Activated naive CD8-positive, alpha-beta T cell (primary cell): ENCODE results near the gene FGF14.
"Not testable (repeated sequence)": the region's sequence is repeated elsewhere in the genome, so short reads cannot be mapped to it uniquely, and the experiment has no call there.

Experiments
- H3K27ac Mint-ChIP-seq: one replicate; pipeline ENCODE4 v1.8.0; 2021; ENCODE audit warnings: mixed read lengths
- H3K27me3 Mint-ChIP-seq: one replicate; pipeline ENCODE4 v1.8.0; 2021; ENCODE audit warnings: mixed read lengths
- H3K36me3 Mint-ChIP-seq: one replicate; pipeline ENCODE4 v1.8.0; 2021; ENCODE audit warnings: mixed read lengths
- H3K4me1 Mint-ChIP-seq: one replicate; pipeline ENCODE4 v1.8.0; 2021; ENCODE audit warnings: low read depth, mixed read lengths
- H3K4me3 Mint-ChIP-seq: one replicate; pipeline ENCODE4 v1.8.0; 2021; ENCODE audit warnings: mild to moderate bottlenecking, mixed read lengths
- H3K9me3 Mint-ChIP-seq: one replicate; pipeline ENCODE4 v1.8.0; 2021; ENCODE audit warnings: low read depth, mixed read lengths

FGF14 gene

DNA sequence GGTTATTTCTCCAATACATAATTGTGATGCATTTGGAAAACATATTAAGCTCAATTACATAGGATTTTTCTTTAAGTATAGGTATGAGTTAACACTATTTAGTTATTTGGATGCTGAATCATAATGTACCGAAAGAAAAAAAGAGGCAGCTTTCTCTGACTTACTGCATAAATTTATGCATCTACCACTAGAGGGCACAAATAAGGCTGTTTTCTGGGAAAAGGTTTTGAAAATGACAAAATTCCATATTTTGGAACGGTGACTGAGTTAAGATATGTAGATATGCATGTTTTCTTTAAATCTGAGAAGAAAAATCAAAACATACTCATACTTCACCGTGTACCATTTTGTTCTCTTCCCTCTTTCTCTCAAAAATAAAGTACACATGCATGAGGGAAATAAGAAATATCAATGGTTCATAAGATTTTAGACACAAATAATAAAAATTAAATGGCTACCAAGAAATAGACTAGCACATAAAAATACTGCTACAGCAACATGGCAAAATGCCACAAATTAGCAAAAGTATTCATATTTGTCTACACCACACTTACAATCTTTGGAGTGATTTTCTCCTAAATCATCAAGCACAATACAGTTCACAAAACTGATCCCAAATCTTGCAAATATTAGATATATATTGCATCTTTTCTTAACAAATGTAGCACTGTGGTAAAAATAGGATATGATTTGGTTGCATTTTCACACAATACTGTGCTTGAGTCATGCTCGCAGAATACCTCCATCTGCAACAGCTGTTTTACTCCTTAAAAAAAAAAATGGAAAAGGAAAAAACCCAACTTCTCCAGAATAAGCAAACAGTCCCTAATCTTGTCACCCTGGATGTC lies 260.0 kb downstream of the FGF14 start:
- peaks cover 2% of the 10 kb centered on the region for H3K27me3 Mint-ChIP-seq
- no peaks in the 10 kb centered on the region for H3K4me1 Mint-ChIP-seq
- H3K36me3 Mint-ChIP-seq = no peaks in the 10 kb centered on the region
- H3K4me3 Mint-ChIP-seq = no peak overlapping the region
- H3K9me3 Mint-ChIP-seq = no peaks in the 10 kb centered on the region
- no peak overlapping the region for H3K27ac Mint-ChIP-seq

DNA sequence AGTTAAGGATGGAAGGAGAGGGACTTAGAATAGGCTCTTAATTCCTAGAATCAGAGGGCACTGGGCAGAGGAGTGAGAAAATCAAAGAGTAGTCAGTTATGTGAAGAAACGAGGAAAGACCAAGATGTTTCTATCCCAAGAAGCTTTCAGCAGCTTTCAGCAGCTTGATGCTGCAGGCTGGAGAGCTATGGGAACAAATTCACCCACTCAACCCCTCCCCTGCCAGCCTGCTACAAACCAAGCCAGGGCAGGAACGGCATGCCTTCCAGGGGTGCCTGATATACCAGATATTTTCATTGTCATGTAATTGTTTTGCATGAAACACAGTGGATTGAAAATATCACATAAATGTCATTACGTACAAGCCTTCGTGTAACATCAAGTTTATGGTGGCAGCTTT lies 262.2 kb downstream of the FGF14 start:
- no peaks in the 10 kb centered on the region for H3K4me1 Mint-ChIP-seq
- no peak overlapping the region for H3K27ac Mint-ChIP-seq
- H3K36me3 Mint-ChIP-seq = no peaks in the 10 kb centered on the region
- H3K4me3 Mint-ChIP-seq = no peak overlapping the region
- H3K9me3 Mint-ChIP-seq = no peaks in the 10 kb centered on the region
- H3K27me3 Mint-ChIP-seq = peaks cover 2% of the 10 kb centered on the region

DNA sequence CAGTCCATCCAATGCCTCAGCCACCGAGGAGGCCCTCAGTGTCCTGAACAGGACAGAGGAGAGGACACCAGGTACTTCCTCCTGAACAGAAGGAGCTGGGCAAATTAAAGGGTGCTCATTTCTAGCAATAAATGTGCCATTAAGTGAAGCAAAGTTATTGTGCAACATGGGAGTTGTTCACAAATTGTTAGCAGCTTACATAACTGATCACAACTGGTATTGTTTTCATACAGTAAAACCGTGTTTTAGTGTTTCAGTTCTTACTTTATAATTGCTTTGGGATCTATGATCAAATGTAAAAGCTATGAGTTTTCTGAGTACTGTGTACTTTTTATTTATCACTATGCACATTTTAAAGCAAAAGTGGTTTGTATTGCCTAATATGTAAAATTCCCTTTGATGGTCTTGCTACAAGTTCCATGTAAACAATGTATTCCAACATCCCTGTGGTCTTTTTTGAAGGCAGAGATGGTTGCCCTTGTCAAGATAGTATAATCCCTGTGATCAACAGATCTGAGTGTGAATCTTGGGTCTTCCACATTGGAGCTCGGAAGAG lies 263.1 kb downstream of the FGF14 start:
- Mint-ChIP-seq H3K27me3 (peaks cover 4% of the 10 kb centered on the region), H3K4me1 (no peaks in the 10 kb centered on the region), H3K27ac (no peak overlapping the region), H3K4me3 (no peak overlapping the region), H3K36me3 (no peaks in the 10 kb centered on the region), H3K9me3 (no peaks in the 10 kb centered on the region)

DNA sequence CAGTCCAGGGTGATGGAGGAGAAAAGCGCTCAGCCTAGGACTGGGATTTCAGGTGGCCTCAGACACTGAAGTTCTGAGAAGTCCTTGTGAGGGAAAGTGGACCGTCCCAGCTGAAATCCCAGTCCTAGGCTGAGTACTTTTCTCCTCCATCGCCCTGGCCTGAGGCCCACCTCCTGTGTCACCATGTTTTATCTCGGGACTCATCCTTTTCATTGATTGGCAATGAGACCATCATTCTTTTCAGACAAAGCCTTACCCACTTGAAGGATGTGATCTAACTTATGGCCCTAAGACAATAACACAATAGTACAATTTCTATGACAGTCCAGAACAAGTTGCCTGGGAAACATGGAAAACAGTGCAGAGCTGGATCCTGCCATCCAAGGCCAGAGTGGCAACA lies 263.9 kb downstream of the FGF14 start:
- H3K9me3 Mint-ChIP-seq, H3K36me3 Mint-ChIP-seq, H3K4me1 Mint-ChIP-seq, H3K27me3 Mint-ChIP-seq, H3K27ac Mint-ChIP-seq, H3K4me3 Mint-ChIP-seq: not testable (repeated sequence)

DNA sequence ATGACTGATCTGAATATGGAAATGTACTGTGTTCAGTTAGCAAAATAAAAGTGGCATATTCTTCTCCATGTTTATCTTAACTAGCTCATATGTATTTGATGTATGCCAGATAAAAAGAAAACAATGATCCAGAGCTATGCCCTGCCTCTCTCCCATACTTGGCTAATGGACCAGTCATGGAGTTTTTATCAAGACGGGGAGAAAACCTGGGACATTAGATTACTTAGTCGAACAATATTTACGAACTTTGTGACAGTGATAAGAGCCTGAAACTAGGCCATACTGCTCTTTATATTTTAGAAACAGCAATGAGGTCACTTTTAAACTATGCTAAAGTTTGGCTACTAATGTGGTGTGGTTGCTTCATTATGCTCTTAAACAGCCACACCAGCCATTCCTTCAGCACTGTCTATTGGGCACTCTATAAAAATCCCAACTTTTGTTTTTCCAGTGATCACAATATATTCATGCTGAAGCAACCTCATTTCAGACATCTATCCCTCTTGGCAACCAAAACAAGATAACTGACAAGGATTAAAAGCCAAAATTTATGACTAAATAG lies 265.0 kb downstream of the FGF14 start:
- Mint-ChIP-seq H3K36me3 (no peaks in the 10 kb centered on the region), H3K27ac (no peak overlapping the region), H3K4me3 (no peak overlapping the region), H3K9me3 (no peaks in the 10 kb centered on the region), H3K27me3 (peaks cover 1% of the 10 kb centered on the region), H3K4me1 (no peaks in the 10 kb centered on the region)

DNA sequence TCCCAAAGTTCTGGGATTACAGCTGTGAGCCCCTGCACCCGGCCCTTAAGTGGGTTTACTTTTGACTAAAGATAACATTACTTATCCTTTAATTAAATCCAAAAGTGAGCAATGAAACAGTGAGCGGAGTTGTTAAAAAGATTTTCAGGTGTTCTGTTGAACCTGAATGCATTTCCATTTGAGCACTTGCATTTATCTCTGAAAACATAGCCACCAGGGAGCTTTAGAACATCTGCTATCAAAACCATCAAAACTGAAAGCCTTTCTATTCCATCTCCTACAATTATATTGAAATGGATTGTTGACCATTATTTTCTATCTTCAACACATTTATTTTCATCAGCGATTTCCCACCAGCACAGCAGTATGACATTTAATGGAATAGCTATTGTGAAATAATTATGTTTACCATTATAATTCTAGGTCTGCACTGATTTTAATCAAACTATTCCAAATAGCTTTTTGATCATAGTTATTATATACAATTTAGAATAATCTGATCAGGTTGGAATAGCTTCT lies 269.0 kb downstream of the FGF14 start:
- no peaks in the 10 kb centered on the region for H3K9me3 Mint-ChIP-seq
- no peak overlapping the region for H3K4me3 Mint-ChIP-seq
- peaks cover 5% of the 10 kb centered on the region for H3K27me3 Mint-ChIP-seq
- no peak overlapping the region for H3K27ac Mint-ChIP-seq
- H3K36me3 Mint-ChIP-seq = no peaks in the 10 kb centered on the region
- H3K4me1 Mint-ChIP-seq = no peaks in the 10 kb centered on the region

DNA sequence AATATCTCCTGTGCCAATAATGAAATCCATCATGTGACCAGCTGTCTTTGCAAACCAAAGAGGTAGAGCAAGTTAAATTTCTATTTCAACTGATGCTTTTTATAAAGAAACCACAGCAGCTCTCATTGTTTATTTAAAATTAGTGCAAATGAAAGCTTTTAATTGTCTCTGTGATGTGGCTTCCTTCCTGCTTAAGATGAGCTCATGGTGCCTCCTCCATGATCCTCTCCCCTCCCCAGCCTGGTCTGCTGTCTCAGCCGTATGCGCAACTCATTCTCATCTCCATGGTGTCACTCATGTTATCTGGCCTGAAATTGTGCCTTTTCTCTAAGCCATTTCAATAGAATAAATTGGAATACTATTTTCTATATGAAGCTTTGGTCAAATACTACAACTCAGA lies 270.6 kb downstream of the FGF14 start:
- Mint-ChIP-seq H3K4me3 (no peak overlapping the region), H3K4me1 (no peaks in the 10 kb centered on the region), H3K9me3 (no peaks in the 10 kb centered on the region), H3K27ac (no peak overlapping the region), H3K36me3 (no peaks in the 10 kb centered on the region), H3K27me3 (peaks cover 5% of the 10 kb centered on the region)

DNA sequence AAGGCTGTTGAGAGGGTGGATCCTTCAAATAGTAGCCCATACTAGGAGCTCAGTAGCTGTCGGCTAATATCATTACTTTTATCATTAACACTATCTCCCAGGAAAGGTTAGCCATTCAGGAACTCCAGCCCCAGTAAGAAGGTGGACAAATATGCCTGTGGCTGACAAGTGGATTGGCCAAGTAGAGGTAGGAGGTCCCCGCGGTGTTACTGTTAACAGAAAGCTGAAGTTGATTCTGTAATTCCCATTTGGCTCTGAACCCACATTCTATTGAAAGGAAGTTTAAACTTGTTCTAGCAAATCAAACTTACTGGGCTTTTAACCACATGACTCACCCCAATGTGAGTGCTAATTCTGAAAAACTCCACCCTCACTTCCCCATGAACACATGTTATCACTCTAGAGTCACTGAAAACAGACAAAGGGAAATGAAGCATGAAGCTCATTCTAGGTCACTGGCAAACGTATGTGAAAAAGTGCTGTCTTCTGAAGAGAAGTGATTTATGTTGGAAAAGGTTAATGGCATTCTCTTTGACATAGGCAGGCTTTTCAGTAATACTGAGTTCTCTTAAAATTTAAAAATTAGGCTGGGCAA lies 273.5 kb downstream of the FGF14 start:
- Mint-ChIP-seq H3K4me1 (no peaks in the 10 kb centered on the region), H3K4me3 (no peak overlapping the region), H3K27me3 (peaks cover 7% of the 10 kb centered on the region), H3K27ac (no peak overlapping the region), H3K9me3 (no peaks in the 10 kb centered on the region), H3K36me3 (no peaks in the 10 kb centered on the region)

DNA sequence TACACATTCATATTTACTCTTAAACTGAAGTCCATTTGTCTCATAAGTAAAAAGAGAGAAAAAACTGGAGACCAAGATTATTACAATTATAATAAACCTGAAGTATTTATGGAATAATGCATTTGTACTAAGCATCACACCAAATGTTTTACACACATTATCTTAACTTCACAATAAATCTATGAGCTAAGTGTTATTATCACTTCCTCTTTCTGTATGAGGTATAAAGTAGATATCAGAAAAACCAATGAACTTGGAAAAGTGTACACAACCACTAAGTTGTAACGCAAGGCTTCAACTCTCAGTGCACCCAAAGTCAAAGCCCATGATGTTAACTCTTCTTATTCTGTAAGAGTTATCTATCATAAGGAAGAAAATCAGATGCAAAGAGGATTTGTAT lies 274.7 kb downstream of the FGF14 start:
- no peaks in the 10 kb centered on the region for H3K4me1 Mint-ChIP-seq

DNA sequence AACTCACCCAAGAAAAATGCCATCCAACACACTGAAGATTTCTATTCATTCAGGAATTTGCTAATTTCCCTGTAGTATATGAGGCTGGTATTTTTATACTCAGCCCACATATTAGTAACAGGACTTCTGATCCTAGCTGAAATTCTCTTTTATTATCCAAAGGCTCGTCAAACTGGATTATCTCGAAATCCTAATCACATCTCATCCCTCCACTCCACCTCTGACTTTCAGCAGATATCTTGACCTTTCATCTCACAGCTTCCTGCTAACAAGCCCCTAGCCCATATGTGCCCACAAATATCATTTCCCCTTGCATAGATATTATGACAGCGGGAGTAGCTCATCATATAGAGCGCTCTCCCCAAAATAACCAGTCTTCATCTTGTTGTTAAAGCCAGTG lies 279.7 kb downstream of the FGF14 start:
- no peak overlapping the region for H3K4me3 Mint-ChIP-seq
- no peak overlapping the region for H3K27ac Mint-ChIP-seq
- no peaks in the 10 kb centered on the region for H3K9me3 Mint-ChIP-seq
- H3K27me3 Mint-ChIP-seq = peaks cover 3% of the 10 kb centered on the region
- H3K36me3 Mint-ChIP-seq = no peaks in the 10 kb centered on the region
- H3K4me1 Mint-ChIP-seq = no peaks in the 10 kb centered on the region

More for the DNA sequence above, 274.7 kb downstream of the FGF14 start:
- H3K36me3 Mint-ChIP-seq = no peaks in the 10 kb centered on the region
- H3K27me3 Mint-ChIP-seq = peaks cover 7% of the 10 kb centered on the region
- H3K27ac Mint-ChIP-seq = no peak overlapping the region
- H3K9me3 Mint-ChIP-seq = no peaks in the 10 kb centered on the region
- no peak overlapping the region for H3K4me3 Mint-ChIP-seq

DNA sequence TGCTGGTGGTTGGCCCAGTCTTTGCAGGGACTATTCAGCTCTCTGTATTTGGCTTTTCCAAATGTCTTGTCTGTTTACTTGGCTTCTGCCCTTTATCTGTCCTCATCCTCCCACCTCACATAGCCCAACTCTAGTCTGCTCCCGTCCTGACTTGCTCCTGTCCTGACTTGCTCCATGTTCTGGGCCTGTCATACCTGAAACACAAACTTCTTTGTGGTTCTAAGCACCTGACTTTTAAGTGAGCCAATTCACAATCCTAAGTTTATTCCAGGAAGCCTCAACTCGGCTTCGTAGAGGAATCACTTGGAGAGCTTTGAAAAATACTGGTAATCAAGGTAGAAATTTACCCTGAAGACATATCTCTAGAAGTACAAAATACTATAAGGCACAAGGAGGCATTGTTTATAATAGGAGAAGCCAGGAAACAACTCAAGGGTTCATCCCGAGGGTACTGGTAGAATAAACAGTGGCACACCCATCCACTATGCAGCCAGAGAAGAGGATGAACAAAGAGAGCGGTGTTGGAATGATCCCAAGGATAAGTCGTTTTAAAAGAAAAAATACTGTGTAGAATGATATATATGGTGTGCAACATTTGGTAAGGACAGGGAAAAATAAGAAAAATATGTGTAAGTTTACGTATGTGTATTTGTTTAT lies 284.5 kb downstream of the FGF14 start:
- no peak overlapping the region for H3K4me3 Mint-ChIP-seq
- no peaks in the 10 kb centered on the region for H3K36me3 Mint-ChIP-seq
- H3K9me3 Mint-ChIP-seq = no peaks in the 10 kb centered on the region
- no peaks in the 10 kb centered on the region for H3K4me1 Mint-ChIP-seq
- H3K27ac Mint-ChIP-seq = no peak overlapping the region
- H3K27me3 Mint-ChIP-seq = no peaks in the 10 kb centered on the region

DNA sequence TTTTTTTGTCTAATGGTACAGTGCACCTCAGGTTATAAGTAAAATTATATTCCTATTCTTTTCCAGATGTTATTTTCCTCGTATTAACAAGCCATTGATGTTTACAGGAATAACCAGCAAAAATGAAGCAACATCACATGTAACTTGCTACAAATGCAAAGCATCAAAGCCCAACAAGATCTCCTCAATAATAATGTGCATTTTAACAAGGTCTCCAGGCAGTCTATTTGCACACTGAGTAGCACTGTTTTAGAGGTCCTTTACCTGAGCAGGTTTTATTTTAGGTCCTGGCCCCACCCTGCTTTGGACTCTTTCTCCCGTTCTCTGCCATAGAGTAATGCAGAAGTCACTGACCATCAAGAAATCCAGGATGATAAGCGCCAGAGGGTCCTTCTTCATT lies 298.4 kb downstream of the FGF14 start:
- Mint-ChIP-seq H3K9me3 (no peaks in the 10 kb centered on the region), H3K4me1 (no peaks in the 10 kb centered on the region), H3K27me3 (no peaks in the 10 kb centered on the region), H3K4me3 (no peak overlapping the region), H3K36me3 (no peaks in the 10 kb centered on the region), H3K27ac (no peak overlapping the region)

DNA sequence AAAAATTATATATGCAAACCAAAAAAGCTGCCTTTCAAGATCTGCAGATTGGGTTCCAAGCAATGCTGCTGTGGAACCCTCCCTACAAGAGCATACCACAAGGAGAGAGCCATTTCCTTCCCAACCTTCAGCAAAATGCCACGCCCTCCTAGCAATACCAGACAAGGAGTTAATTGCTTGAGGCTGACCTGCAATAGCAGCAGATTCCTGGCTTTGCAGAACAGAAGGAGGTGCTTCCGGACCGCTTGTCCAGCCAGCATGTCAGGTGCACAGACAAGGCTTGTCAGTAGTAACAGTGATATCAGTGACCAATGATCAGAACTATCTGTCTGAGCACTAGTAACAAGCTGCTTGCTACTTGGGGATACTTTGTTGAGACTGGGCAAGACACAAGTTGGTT lies 301.6 kb downstream of the FGF14 start:
- no peak overlapping the region for H3K27ac Mint-ChIP-seq
- no peaks in the 10 kb centered on the region for H3K27me3 Mint-ChIP-seq
- no peaks in the 10 kb centered on the region for H3K36me3 Mint-ChIP-seq
- H3K9me3 Mint-ChIP-seq = no peaks in the 10 kb centered on the region
- no peaks in the 10 kb centered on the region for H3K4me1 Mint-ChIP-seq
- H3K4me3 Mint-ChIP-seq = no peak overlapping the region

DNA sequence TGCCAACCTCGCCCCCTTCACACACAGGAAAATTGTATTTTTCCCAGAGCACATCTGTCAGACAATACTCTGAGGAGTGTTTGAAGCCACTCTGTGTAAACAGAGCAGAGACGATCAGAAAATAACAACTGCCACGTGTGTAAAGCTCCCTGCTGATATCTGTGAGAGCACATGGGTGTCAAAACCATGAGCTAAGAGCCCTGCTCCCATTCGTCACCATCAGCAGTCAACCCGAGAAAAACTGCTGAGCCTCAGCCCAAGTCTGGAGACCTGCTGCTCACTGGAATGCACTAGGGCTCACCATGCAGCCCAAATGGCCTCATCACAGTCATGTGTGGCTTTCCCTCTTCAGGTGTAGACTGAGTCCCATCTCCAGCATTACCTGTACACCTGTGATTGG lies 304.1 kb downstream of the FGF14 start:
- Mint-ChIP-seq H3K27me3 (no peaks in the 10 kb centered on the region), H3K4me1 (no peaks in the 10 kb centered on the region), H3K27ac (no peak overlapping the region), H3K36me3 (no peaks in the 10 kb centered on the region), H3K4me3 (no peak overlapping the region), H3K9me3 (no peaks in the 10 kb centered on the region)

DNA sequence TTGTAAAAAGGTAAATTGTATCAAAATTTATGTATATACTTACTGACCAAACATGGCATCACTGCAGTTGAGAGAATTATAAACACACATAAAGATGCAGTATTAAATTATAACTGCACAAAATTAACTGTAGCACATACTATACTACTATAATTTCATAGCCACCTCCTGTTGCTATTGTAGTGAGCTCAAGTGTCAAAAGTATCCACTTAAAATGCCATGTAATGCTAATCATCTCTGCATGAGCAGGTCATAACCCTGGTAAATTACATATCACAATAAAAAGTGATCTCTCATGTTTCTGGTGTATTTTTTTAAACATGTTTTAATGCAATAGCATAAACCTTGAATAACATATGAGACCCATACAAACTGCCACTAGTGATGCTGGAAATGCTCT lies 308.6 kb downstream of the FGF14 start:
- H3K4me1 Mint-ChIP-seq, H3K36me3 Mint-ChIP-seq, H3K4me3 Mint-ChIP-seq, H3K27ac Mint-ChIP-seq, H3K9me3 Mint-ChIP-seq, H3K27me3 Mint-ChIP-seq: not testable (repeated sequence)
